H1 (cell line): ENCODE results near the gene GSKIP. TPM values are rescaled to one million over a fixed set of nuclear protein-coding genes. Genes with fewer than 3 reads are reported as not detected.

Source experiments
- CTCF ChIA-PET: fragments of 300-600 bp; sonication (Branson Sonifier 250); formaldehyde crosslinking; loops from one replicate; lab custom pipeline; 2021; ENCODE audit not compliant: partially characterized antibody; lab: Charles Lee
- POLR2A ChIA-PET: fragments of 300-600 bp; sonication (Branson Sonifier 250); formaldehyde crosslinking; loops from one replicate; lab custom pipeline; 2021; ENCODE audit warnings: inconsistent platforms; ENCODE audit not compliant: partially characterized antibody; lab: Charles Lee
- DNase-seq, 2 experiments: peaks; one replicate each; pipeline versions ENCODE4 v3.0.0 to v3.0.0-alpha.2; 2010 to 2022; ENCODE audit warnings: low spot score in 2 of 2, low read depth in 1 of 2, mixed read lengths in 1 of 2
- FAIRE-seq: peaks from 2 replicates; lab custom pipeline; 2011; peaks lifted over from hg19 to GRCh38; lab: Jason Lieb, UNC
- H2AFZ ChIP-seq: 2 replicates; pipeline ENCODE4 v1.8.1; 2012; ENCODE audit warnings: low read length, inconsistent platforms
- H2AK5ac ChIP-seq: 2 replicates; pipeline ENCODE4 v1.6.1; 2013; ENCODE audit warnings: low read depth, low read length
- H2BK120ac ChIP-seq: replicated peaks from 2 replicates; pipeline ENCODE3; 2013; ENCODE audit warnings: low read depth, low read length, inconsistent platforms
- H2BK12ac ChIP-seq: 2 replicates; pipeline ENCODE4 v1.6.1; 2013; ENCODE audit warnings: low read depth, low read length
- H2BK15ac ChIP-seq: 2 replicates; pipeline ENCODE4 v1.6.1; 2013; ENCODE audit warnings: low read length
- H2BK20ac ChIP-seq: 2 replicates; pipeline ENCODE4 v1.6.1; 2013; ENCODE audit warnings: low read length
- H2BK5ac ChIP-seq: 2 replicates; pipeline ENCODE4 v1.6.1; 2013; ENCODE audit warnings: low read depth, low read length
- H3K14ac ChIP-seq: 2 replicates; pipeline ENCODE4 v1.6.1; 2013; ENCODE audit warnings: inconsistent platforms; ENCODE audit not compliant: insufficient read length
- H3K18ac ChIP-seq: 2 replicates; pipeline ENCODE4 v1.6.1; 2013; ENCODE audit warnings: low read length; ENCODE audit errors: extremely low read depth
- H3K23ac ChIP-seq: 2 replicates; pipeline ENCODE4 v1.6.1; 2013; ENCODE audit warnings: inconsistent platforms; ENCODE audit not compliant: insufficient read length
- H3K23me2 ChIP-seq: 2 replicates; pipeline ENCODE4 v1.6.1; 2013; ENCODE audit warnings: low read depth, low read length
- H3K27ac ChIP-seq: 2 replicates; pipeline ENCODE4 v1.6.1; 2011; ENCODE audit warnings: low read depth, low read length, inconsistent platforms
- H3K27me3 ChIP-seq, 4 experiments: replicated peaks in 1 of 4; 1 replicate in 1 of 4; 2 replicates in 3 of 4; pipeline versions ENCODE4 v1.6.1 to v1.8.1; 2011 to 2013; ENCODE audit warnings: low read length in 3 of 4, mild to moderate bottlenecking in 3 of 4, inconsistent platforms in 2 of 4, mixed read lengths in 2 of 4, moderate library complexity in 1 of 4; ENCODE audit not compliant: control insufficient read depth in 3 of 4, insufficient read depth in 3 of 4; ENCODE audit errors: extremely low read depth in 1 of 4
- H3K36me3 ChIP-seq, 4 experiments: 2 replicates each; pipeline versions ENCODE4 v1.6.1 to v1.8.1; 2011 to 2013; ENCODE audit warnings: mild to moderate bottlenecking in 4 of 4, low read length in 3 of 4, moderate library complexity in 2 of 4, control low read depth in 1 of 4, inconsistent platforms in 1 of 4; ENCODE audit not compliant: insufficient read depth in 4 of 4, control insufficient read depth in 2 of 4
- H3K4ac ChIP-seq: replicated peaks from 2 replicates; pipeline ENCODE3; 2013; ENCODE audit warnings: low read length, low read depth, mixed read lengths, inconsistent platforms; ENCODE audit not compliant: insufficient read length
- H3K4me1 ChIP-seq, 4 experiments: replicated peaks in 1 of 4; 1 replicate in 1 of 4; 2 replicates in 3 of 4; pipeline versions ENCODE4 v1.6.1 to v1.8.1; 2011 to 2013; ENCODE audit warnings: low read length in 3 of 4, inconsistent platforms in 2 of 4, mixed read lengths in 1 of 4; ENCODE audit not compliant: insufficient read depth in 4 of 4, control insufficient read depth in 3 of 4
- H3K4me2 ChIP-seq, 2 experiments: 2 replicates each; pipeline versions ENCODE4 v1.6.1 to v1.8.1; 2011 to 2013; ENCODE audit warnings: low read depth in 2 of 2, low read length in 2 of 2, control low read depth in 1 of 2, inconsistent platforms in 1 of 2, mild to moderate bottlenecking in 1 of 2; ENCODE audit not compliant: insufficient read depth in 1 of 2
- H3K4me3 ChIP-seq, 4 experiments: fragments of 200-600, 300-600 bp in 1 of 4; sonication (generic), shearing (Covaris generic), sonication (Bioruptor Twin) in 1 of 4; 2 replicates each; pipeline versions ENCODE4 v1.5.1 to v1.8.1; 2011 to 2016; ENCODE audit warnings: low read length in 4 of 4, low read depth in 3 of 4, control low read depth in 2 of 4, inconsistent platforms in 2 of 4, mild to moderate bottlenecking in 2 of 4, mixed read lengths in 1 of 4, moderate library complexity in 1 of 4; ENCODE audit not compliant: insufficient read depth in 2 of 4; ENCODE audit errors: extremely low read depth in 1 of 4
- H3K56ac ChIP-seq: replicated peaks from 2 replicates; pipeline ENCODE3; 2013; ENCODE audit warnings: low read depth, mild to moderate bottlenecking, mixed read lengths, low read length, inconsistent platforms; ENCODE audit not compliant: insufficient read length
- H3K79me1 ChIP-seq: 2 replicates; pipeline ENCODE4 v1.6.1; 2013; ENCODE audit warnings: low read depth, low read length, control low read depth
- H3K79me2 ChIP-seq, 2 experiments: 2 replicates each; pipeline versions ENCODE4 v1.6.1 to v1.8.1; 2012 to 2013; ENCODE audit warnings: low read length in 2 of 2, mild to moderate bottlenecking in 2 of 2, inconsistent platforms in 1 of 2; ENCODE audit not compliant: insufficient read depth in 2 of 2, control insufficient read depth in 1 of 2
- H3K9ac ChIP-seq, 4 experiments: replicated peaks in 1 of 4; 1 replicate in 1 of 4; 2 replicates in 3 of 4; pipeline versions ENCODE4 v1.6.1 to v1.8.1; 2011 to 2013; ENCODE audit warnings: low read depth in 3 of 4, low read length in 3 of 4, control low read depth in 2 of 4, mild to moderate bottlenecking in 2 of 4, moderate library complexity in 2 of 4, inconsistent platforms in 1 of 4; ENCODE audit errors: extremely low read depth in 1 of 4
- H3K9me3 ChIP-seq, 2 experiments: 2 replicates each; pipeline versions ENCODE4 v1.6.1 to v1.8.1; 2012 to 2013; ENCODE audit warnings: mild to moderate bottlenecking in 2 of 2, moderate library complexity in 2 of 2, control low read depth in 1 of 2, inconsistent platforms in 1 of 2, low read depth in 1 of 2, low read length in 1 of 2, mixed read lengths in 1 of 2; ENCODE audit not compliant: insufficient read depth in 2 of 2
- H4K20me1 ChIP-seq, 2 experiments: replicated peaks in 1 of 2; 2 replicates each; pipeline versions ENCODE3 to v1.8.1; 2011 to 2013; ENCODE audit warnings: inconsistent platforms in 2 of 2, low read length in 2 of 2, mild to moderate bottlenecking in 1 of 2; ENCODE audit not compliant: insufficient read depth in 2 of 2, control insufficient read depth in 1 of 2
- H4K5ac ChIP-seq: 2 replicates; pipeline ENCODE4 v1.6.1; 2013; ENCODE audit warnings: low read length, low read depth, mixed read lengths, inconsistent platforms; ENCODE audit not compliant: insufficient read length
- H4K8ac ChIP-seq: 2 replicates; pipeline ENCODE4 v1.8.0; 2013; ENCODE audit warnings: mild to moderate bottlenecking, moderate library complexity, low read length, inconsistent platforms; ENCODE audit not compliant: insufficient read depth; ENCODE audit errors: extremely low read depth
- H4K91ac ChIP-seq: replicated peaks from 2 replicates; pipeline ENCODE3; 2013; ENCODE audit warnings: low read length, mixed read lengths, inconsistent platforms; ENCODE audit not compliant: insufficient read length
- KDM5A ChIP-seq: fragments of 200-600 bp; IDR thresholded peaks from 2 replicates; pipeline ENCODE4 v1.7.1; 2012; ENCODE audit warnings: mild to moderate bottlenecking, low read length, inconsistent platforms, mixed read lengths
- SP2 ChIP-seq: IDR thresholded peaks from 2 replicates; pipeline ENCODE4 v1.6.1; 2012; ENCODE audit warnings: mild to moderate bottlenecking, low read length, inconsistent platforms
- WGBS, 2 experiments: shearing (Covaris generic) in 1 of 2; methylation state at CpG; one replicate each; pipeline versions ENCODE4 v1.1.6 to v1.1.7; 2013 to 2015; ENCODE audit warnings: low lambda C conversion rate in 2 of 2, mixed read lengths in 2 of 2, inconsistent platforms in 1 of 2, low coverage in 1 of 2, missing lambda C conversion rate in 1 of 2; ENCODE audit not compliant: insufficient replicate concordance in 2 of 2, insufficient coverage in 1 of 2, insufficient read length in 1 of 2; ENCODE audit errors: extremely low coverage in 1 of 2, missing lambda C conversion rate in 1 of 2; 5-methylcytosine and 5-hydroxymethylcytosine counted together
- polyA plus RNA-seq, 7 experiments: library from polyadenylated mRNA; depleted of rRNA in 3 of 7; stranded (reverse) in 5 of 7; unstranded in 2 of 7; fragments of >200 nt in 5 of 7; fragments of 200-250 nt in 2 of 7; gene quantifications; 1 replicate in 5 of 7; 2 replicates in 1 of 7; 4 replicates in 1 of 7; pipeline versions ENCODE4 v1.2.1 to v1.2.3, GENCODE V29; 2011 to 2013; ENCODE audit warnings: missing spikeins in 2 of 7, mixed read lengths in 2 of 7
- total RNA-seq: library from RNA; stranded (reverse); fragmentation: NEBNext Ultra II Directional; extraction: Animal tissue kit (Norgen Biotek cat#: 25700); gene quantifications from 2 replicates; pipeline ENCODE4 v1.2.1, GENCODE V29; 2021

GSKIP gene
- total and polyA plus RNA-seq, 2 of the 8 experiments (the other 6 are each of a cell fraction or from before 2014, with no cell fraction given) = 20.3 to 37.1 TPM

GRCh38 chr14:96423446-96424108, 60.3 kb downstream of the GSKIP start:
- Histone ChIP-seq H3K4me2 (peak overlapping the region in 1 of 2 experiments; percentile 44; a peak in 1 of 4 replicates), H4K91ac (no peak overlapping the region), H3K18ac (no peak overlapping the region), H3K9ac (no peak overlapping the region), H2BK5ac (no peak overlapping the region), H3K79me2 (no peaks in the 10 kb centered on the region), H3K27ac (no peak overlapping the region), H2BK120ac (no peak overlapping the region), H2BK15ac (no peak overlapping the region), H3K4ac (no peak overlapping the region), H3K36me3 (no peaks in the 10 kb centered on the region), H3K4me1 (no peaks in the 10 kb centered on the region), H3K4me3 (no peak overlapping the region), H3K79me1 (no peaks in the 10 kb centered on the region), H3K23ac (no peak overlapping the region), H4K5ac (no peak overlapping the region), H3K56ac (no peak overlapping the region), H2BK20ac (no peak overlapping the region), H3K27me3 (no peaks in the 10 kb centered on the region), H2AK5ac (no peak overlapping the region), H3K14ac (no peak overlapping the region), H4K20me1 (no peaks in the 10 kb centered on the region), H2BK12ac (no peak overlapping the region), H4K8ac (peak overlapping the region; percentile 8), H2AFZ (no peak overlapping the region), H3K9me3 (no peaks in the 10 kb centered on the region), H3K23me2 (no peaks in the 10 kb centered on the region; the same call in 1 of the 2 replicates)
- TF ChIP-seq KDM5A (no peak), SP2 (no peak)
- ChIA-PET POLR2A (no interaction called here), CTCF (interaction anchor here (0.7 to 2.5 kb wide), 9 partner anchors 10 to 325 kb away, joined by 3 to 16 read pairs (median 4); no protein-coding TSS in a partner anchor)
- WGBS, 2 experiments = 87% methylated on average over 24 of the region's 25 CpGs; no CpG with 5 or more reads in 1 of the 2 experiments
- DNase-seq (no peak), FAIRE-seq (no peak)
